GM12892 (cell line): ENCODE data around the gene PCNT.

Experiments used
- POLR2A ChIP-seq: IDR thresholded peaks from 2 replicates; pipeline ENCODE4 v1.6.1; 2011; ENCODE audit warnings: low read depth, low read length, control low read depth
- POLR2AphosphoS5 ChIP-seq: IDR thresholded peaks from 2 replicates; pipeline ENCODE4 v1.6.1; 2011; ENCODE audit warnings: low read depth, low read length, control low read depth
- TAF1 ChIP-seq: IDR thresholded peaks from 2 replicates; pipeline ENCODE4 v1.6.1; 2011; ENCODE audit warnings: low read depth, mild to moderate bottlenecking, control low read depth, low read length, borderline replicate concordance

DNA sequence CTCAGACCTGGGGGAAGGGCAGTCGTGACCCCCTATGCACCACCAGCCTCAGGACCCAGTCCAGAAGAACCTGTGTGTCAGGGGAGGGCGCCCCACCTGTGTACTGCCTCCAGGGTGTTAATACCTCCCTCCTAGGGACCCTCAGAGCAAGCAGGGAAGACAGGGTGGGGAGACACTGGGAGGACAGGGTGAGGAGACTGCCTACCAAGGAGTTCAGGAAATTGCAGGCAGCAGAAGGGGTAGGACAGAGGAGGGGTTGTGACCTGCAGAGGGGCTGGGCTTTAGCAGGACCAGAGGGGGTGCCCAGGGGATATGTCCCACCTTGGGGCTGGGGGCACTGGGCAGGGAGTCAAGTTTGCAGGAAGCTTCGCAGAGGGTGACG is 5.5 kb upstream of the PCNT start:
- no peak for TF ChIP-seq POLR2A
- no peak for TF ChIP-seq POLR2AphosphoS5
- TF ChIP-seq TAF1, result no peak
